HG03280 (cell line): ENCODE results near the gene STON2.
"Not testable (repeated sequence)": the region's sequence is repeated elsewhere in the genome, so short reads cannot be mapped to it uniquely, and the experiment has no call there.

Experiments used
- ATAC-seq: cut with Tn5 transposase; IDR thresholded peaks from one replicate; pipeline ENCODE4 v1.9.1; 2021; ENCODE audit warnings: mild to moderate bottlenecking, moderate library complexity; ENCODE audit not compliant: unreplicated experiment

Gene STON2

DNA sequence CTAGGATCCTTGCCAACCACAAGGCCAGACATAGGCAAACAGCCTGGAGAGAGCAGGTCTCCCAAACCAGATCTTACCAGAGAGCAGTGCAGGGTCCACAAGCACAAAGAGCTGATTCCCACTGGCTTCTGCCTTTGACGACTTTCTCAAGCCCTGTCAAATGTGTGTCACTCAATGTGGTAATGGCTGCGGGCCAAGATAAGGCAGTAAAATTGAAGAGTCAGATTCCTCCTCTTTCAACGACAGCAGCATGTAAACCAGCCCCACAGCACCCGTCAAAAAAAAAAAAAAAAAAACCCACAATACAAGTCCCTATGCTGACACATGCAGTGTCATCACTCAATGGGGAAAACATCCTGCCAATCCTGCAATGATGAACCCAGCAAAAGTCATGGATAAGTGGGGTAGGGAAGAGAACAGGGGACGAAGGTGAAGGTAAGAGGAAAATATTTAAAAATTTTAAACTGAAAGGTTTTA lies at the start of gene STON2:
Gene STON2, minus strand, starts transcription at position 123 of the 477 bp plus-strand sequence. CDS start 1,942 bp downstream, outside the sequence.
- ATAC-seq, result no peak

- no peak for ATAC-seq
Observed at GRCh38 chr14:81449576-81449975, 49.5 kb upstream of the STON2 start.

GRCh38 chr14:81449114-81449513 lies 49.0 kb upstream of the STON2 start:
- ATAC-seq, result no peak

DNA sequence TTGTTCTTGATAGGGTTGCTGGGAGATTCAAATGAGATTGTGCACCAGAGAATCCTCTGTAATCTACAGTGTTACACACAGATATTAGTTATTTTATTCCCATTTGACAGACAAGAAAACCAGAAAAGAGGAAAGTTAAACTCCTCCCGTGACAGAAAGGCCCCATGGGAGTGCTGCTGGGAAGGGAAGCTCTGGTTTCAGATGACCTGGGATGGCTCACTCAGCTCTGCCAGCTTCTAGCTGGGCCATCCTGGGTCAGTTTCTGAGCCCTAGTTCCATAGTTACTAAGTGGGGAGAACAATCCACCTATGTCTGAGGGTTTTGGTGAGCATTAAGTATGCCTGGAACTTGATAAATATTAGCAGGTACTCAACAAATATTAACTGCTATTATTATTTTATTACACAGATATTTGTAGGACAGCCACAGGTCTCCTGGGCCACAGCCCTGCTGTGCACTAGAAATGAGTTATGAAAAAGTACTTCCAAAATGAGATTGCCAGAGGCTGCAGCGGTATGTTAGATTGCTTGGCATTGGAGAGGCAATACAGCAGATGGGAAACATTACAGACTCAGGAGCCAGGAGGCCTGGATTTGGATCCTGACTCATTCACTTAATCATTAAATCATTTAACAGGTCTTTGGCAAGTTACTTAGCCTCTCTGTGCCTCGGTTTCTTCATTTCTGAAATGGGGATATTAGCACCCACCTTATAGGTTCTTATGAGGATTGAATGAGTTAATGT lies 47.1 kb upstream of the STON2 start:
- ATAC-seq, result no peak

GRCh38 chr14:81446279-81447007 lies 46.3 kb upstream of the STON2 start:
- ATAC-seq, result no peak

DNA sequence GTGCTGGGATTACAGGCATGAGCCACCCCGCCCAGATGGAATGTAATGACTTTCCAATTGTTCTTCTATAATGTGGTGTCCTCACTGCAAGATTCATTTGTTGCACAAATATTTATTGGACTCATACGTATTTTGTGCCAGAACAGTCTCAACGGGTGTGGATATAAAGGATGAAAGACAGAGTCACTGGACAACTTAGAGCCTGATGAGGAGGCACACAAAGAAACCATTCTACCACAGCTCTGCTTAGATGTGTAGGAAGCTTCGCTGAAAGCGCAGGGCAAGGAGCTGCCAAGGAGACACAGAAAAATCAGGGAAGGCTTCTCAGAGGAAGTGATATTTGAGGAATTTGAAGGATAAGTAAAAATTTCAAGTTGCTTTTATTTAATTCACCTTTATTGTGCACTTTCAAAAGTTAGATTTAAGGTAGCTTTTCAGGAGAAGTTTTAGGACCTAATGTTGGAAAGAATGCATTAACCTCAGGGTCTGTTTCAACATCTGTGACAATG lies 41.6 kb upstream of the STON2 start:
- no peak for ATAC-seq

GRCh38 chr14:81440041-81440440 lies 39.9 kb upstream of the STON2 start:
- ATAC-seq, result no peak

GRCh38 chr14:81437244-81437643 lies 37.1 kb upstream of the STON2 start:
- no peak for ATAC-seq

- peak; percentile 71 for ATAC-seq
Observed at GRCh38 chr14:81436296-81437138, 36.4 kb upstream of the STON2 start.

GRCh38 chr14:81435391-81436295 lies 35.5 kb upstream of the STON2 start:
- ATAC-seq, result peak; percentile 38

- ATAC-seq, result no peak
Observed at GRCh38 chr14:81435048-81435390, 34.9 kb upstream of the STON2 start.

DNA sequence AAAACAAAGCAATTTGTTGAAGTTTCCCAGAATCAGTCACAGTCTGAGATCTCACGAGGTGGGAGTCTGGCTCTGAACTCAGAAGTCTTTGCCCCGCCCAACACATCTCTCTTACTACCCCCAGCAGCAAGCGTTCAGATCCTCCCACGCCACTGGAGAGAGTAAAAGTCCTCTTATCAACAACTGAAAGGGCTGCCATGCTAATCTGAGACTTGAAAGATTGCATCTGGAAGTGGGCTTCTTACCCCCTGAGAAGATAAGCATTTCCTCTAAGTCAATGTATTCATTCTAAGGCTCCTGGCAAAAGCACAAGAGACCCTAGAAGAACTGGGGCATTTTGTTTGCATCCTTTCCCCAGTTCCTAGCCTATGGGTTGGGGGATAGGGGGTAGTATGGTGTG lies 34.1 kb upstream of the STON2 start:
- no peak for ATAC-seq

- ATAC-seq, result no peak
Observed at GRCh38 chr14:81433378-81433777, 33.3 kb upstream of the STON2 start.

DNA sequence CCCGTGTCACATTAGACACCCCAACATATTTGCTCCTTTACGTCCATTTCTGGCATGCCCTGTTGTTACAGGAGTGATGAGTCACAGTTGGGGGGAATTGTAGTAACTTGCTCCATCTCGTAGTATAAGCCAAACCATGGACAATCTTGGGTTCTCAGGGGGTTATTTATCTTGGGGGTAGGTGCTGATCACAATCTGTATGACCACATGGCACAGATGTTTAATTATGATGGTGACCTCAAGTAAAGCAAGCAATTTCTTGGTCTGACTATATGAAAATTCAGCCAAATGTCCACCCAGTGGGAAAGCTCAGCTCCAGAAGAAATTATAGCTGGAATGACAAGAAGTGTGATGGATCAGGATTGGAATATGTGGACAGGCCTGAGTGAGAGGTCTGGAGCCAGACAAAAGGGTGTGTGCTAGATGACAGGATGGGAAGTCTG lies 32.1 kb upstream of the STON2 start:
- no peak for ATAC-seq

DNA sequence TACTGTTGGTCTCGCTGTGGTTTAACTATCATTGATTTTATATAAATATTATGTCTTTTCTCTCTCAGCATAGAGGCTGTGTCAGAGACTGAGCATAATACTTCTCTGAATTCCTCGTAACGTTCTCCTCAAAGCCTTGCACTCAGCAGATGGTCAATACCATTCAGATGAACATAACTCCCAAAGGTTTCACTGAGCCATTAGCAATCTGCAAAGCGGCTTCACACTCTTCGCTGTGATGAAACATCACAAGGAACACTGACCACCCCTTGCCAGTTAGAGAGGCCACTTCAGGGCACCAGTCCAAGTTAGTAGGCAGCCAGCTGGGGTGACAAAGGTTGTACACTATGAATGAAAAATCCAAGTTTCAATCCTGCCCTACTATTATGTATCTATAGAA lies 30.1 kb upstream of the STON2 start:
- no peak for ATAC-seq

GRCh38 chr14:81429749-81430148 lies 29.6 kb upstream of the STON2 start:
- ATAC-seq, result not testable (repeated sequence)

GRCh38 chr14:81429028-81429427 lies 28.9 kb upstream of the STON2 start:
- ATAC-seq, result no peak

DNA sequence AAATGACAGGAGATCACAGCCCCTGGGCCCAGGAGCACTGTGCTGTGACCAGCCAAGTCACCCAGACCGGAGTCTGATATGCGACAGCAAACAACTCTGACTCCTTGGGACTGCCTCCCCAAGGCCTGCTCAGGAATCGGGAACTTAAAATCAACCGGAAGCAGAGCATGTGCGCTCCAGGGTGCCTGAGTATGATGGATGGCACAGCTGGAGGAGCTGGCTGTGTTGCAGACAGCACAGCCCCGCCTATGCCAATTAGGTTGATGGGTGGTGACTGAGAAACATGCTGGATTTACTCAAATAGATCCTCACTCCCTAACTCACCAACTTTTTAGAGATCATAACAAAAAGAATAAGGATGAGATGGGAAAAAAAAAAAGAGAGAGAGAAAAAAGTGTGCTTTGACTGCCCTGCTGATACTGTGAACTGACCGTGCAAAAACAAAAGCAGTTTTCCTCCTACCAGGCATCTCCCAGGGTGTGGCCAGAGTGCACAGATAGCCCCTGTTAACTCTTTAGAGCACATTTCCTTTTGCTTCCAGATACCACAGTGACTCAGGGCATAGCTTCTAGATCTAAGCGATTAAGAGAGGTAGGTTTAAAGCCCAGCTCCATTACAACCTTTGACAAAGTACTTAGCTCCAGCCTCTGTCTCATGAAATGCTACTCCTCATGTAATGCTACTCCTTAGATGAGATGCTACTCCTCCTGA lies 27.4 kb upstream of the STON2 start:
- no peak for ATAC-seq

- no peak for ATAC-seq
Observed at GRCh38 chr14:81423504-81423903, 23.4 kb upstream of the STON2 start.
